ENCODE measurements around the gene ABHD10.
"Not testable (repeated sequence)": the region's sequence is repeated elsewhere in the genome, so short reads cannot be mapped to it uniquely, and the experiment has no call there.

ABHD10 gene

GRCh38 chr3:112035241-112035640 is 56.4 kb downstream of the ABHD10 start:
- no peak for TF ChIP-seq CTCF (conservative IDR thresholded peaks at IDR 0.05; ENCODE audit: low read depth, low read length)
- no peak overlapping the region for H3K4me3 ChIP-seq (ENCODE audit: low read length)
- DNase-seq (ENCODE audit: low read depth) = no peak

GRCh38 chr3:112037194-112037593 is 58.4 kb downstream of the ABHD10 start:
- not testable (repeated sequence) for H3K4me3 ChIP-seq (ENCODE audit: low read length); DNase-seq (ENCODE audit: low read depth)

- no peak for TF ChIP-seq CTCF (conservative IDR thresholded peaks at IDR 0.05; ENCODE audit: low read depth, low read length)
- H3K4me3 ChIP-seq (ENCODE audit: low read length) = no peak overlapping the region
- no peak for DNase-seq (ENCODE audit: low read depth)
Measured at GRCh38 chr3:112038863-112039262, 60.0 kb downstream of the ABHD10 start.

- DNase-seq (ENCODE audit: low read depth) = no peak
- no peak for TF ChIP-seq CTCF (conservative IDR thresholded peaks at IDR 0.05; ENCODE audit: low read depth, low read length)
Measured at GRCh38 chr3:112041321-112041720, 62.5 kb downstream of the ABHD10 start.

GRCh38 chr3:112042842-112043280 is 64.0 kb downstream of the ABHD10 start:
- TF ChIP-seq CTCF (conservative IDR thresholded peaks at IDR 0.05; ENCODE audit: low read depth, low read length) = no peak
- no peak for DNase-seq (ENCODE audit: low read depth)
- no peak overlapping the region for H3K4me3 ChIP-seq (ENCODE audit: low read length)

More at GRCh38 chr3:112041321-112041720, 62.5 kb downstream of the ABHD10 start:
- no peak overlapping the region for H3K4me3 ChIP-seq (ENCODE audit: low read length)
